Activated T-helper 1 cell treated with anti-CD3 and anti-CD28 coated beads, Interleukin-12 subunit alpha, Interleukin-12 subunit beta, Interleukin-2, Interleukin-4 antibody, amounts not matched to agents 30 ng/mL and 10 ng/mL and 1 ng/mL, durations not matched to agents 14 hours and 24 hours and 36 hours (primary cell): ENCODE results near the gene NGLY1. TPM values are rescaled to one million over a fixed set of nuclear protein-coding genes. Genes with fewer than 3 reads are reported as not detected.

Experiments
- total RNA-seq: library from RNA; stranded (reverse); gene quantifications from 2 replicates; pipeline ENCODE4 v1.2.3, GENCODE V29; 2022

NGLY1 gene
- total RNA-seq, 1 donor from 2014 or later: 57.9 TPM

Other genes with a start within 250 kb of the NGLY1 start
- 133 and 135 TPM in 2 replicates for gene TOP2B, start 118.5 kb downstream of the NGLY1 start, total RNA-seq
- 15.2 and 15.4 TPM in 2 replicates for gene OXSM, start 6.6 kb upstream of the NGLY1 start, total RNA-seq